HEK293 (cell line): ENCODE results near the gene DMAC2.

Experiments
- CTCF ChIA-PET: fragments of 350-600 bp; formaldehyde crosslinking; extraction: SDS; loops from one replicate; lab custom pipeline; 2021; ENCODE audit warnings: antibody characterized with exemption; lab: Yijun Ruan, JAX
- POLR2A ChIA-PET: fragments of 300-600 bp; formaldehyde crosslinking; extraction: SDS; loops from one replicate; lab custom pipeline; 2020; ENCODE audit warnings: antibody characterized with exemption, inconsistent platforms; lab: Yijun Ruan, JAX
- H3K27ac ChIP-seq: fragments of 200-500 bp; sonication (Bioruptor generic); 2 replicates; pipeline ENCODE4 v1.5.1; 2014; ENCODE audit warnings: low read depth, low read length, control low read depth, inconsistent platforms; ENCODE audit errors: extremely low read depth
- H3K36me3 ChIP-seq, 2 experiments: fragments of 200-500 bp in 1 of 2; sonication (Bioruptor generic) in 1 of 2; 1 replicate in 1 of 2; 2 replicates in 1 of 2; pipeline ENCODE4 v1.5.1; 2014 to 2017; ENCODE audit warnings: inconsistent platforms in 2 of 2, low read length in 2 of 2; ENCODE audit not compliant: control insufficient read depth in 2 of 2, insufficient read depth in 1 of 2
- H3K4me1 ChIP-seq: fragments of 200-500 bp; sonication (Bioruptor generic); 2 replicates; pipeline ENCODE4 v1.5.1; 2014; ENCODE audit warnings: mild to moderate bottlenecking, low read length, inconsistent platforms; ENCODE audit not compliant: control insufficient read depth, insufficient read depth
- H3K4me3 ChIP-seq: 2 replicates; pipeline ENCODE4 v1.5.1; 2011; ENCODE audit warnings: low read depth, mild to moderate bottlenecking, control low read depth, low read length, moderate library complexity
- H3K9me3 ChIP-seq: fragments of 200-500 bp; sonication (Bioruptor generic); 2 replicates; pipeline ENCODE4 v1.5.1; 2014; ENCODE audit warnings: low read depth, low read length, inconsistent platforms; ENCODE audit not compliant: control insufficient read depth, insufficient read depth
- CTCF ChIP-seq: fragments of 450-650 bp; formaldehyde crosslinking; IDR thresholded peaks from 2 replicates; pipeline ENCODE4 v1.5.1; 2016; ENCODE audit warnings: missing biosample characterization, missing genetic modification characterization
- GLIS2 ChIP-seq: fragments of 450-650 bp; formaldehyde crosslinking; IDR thresholded peaks from 2 replicates; pipeline ENCODE4 v1.5.1; 2016; ENCODE audit warnings: missing biosample characterization, missing genetic modification characterization
- HOXA7 ChIP-seq: sonication (generic); formaldehyde crosslinking; IDR thresholded peaks from 2 replicates; pipeline ENCODE4 v1.8.1; 2022; ENCODE audit warnings: missing genetic modification reagents, borderline replicate concordance
- KLF1 ChIP-seq: fragments of 450-650 bp; formaldehyde crosslinking; IDR thresholded peaks from 2 replicates; pipeline ENCODE4 v1.5.1; 2016; ENCODE audit warnings: missing biosample characterization, missing genetic modification characterization
- KLF17 ChIP-seq: fragments of 450-650 bp; formaldehyde crosslinking; IDR thresholded peaks from 2 replicates; pipeline ENCODE4 v1.5.1; 2016; ENCODE audit warnings: missing biosample characterization, missing genetic modification characterization
- PATZ1 ChIP-seq: fragments of 450-650 bp; formaldehyde crosslinking; IDR thresholded peaks from 2 replicates; pipeline ENCODE4 v1.5.1; 2016; ENCODE audit warnings: missing biosample characterization, missing genetic modification characterization
- PRDM10 ChIP-seq: fragments of 450-650 bp; formaldehyde crosslinking; IDR thresholded peaks from 2 replicates; pipeline ENCODE4 v1.5.1; 2016; ENCODE audit warnings: missing biosample characterization, missing genetic modification characterization
- SCRT1 ChIP-seq: fragments of 450-650 bp; formaldehyde crosslinking; IDR thresholded peaks from 2 replicates; pipeline ENCODE4 v1.5.1; 2016; ENCODE audit warnings: missing biosample characterization, missing genetic modification characterization, borderline replicate concordance
- SCRT2 ChIP-seq: fragments of 450-650 bp; formaldehyde crosslinking; IDR thresholded peaks from 2 replicates; pipeline ENCODE4 v1.5.1; 2016; ENCODE audit warnings: missing biosample characterization, missing genetic modification characterization
- WT1 ChIP-seq: fragments of 450-650 bp; formaldehyde crosslinking; IDR thresholded peaks from 2 replicates; pipeline ENCODE4 v1.5.1; 2016; ENCODE audit warnings: missing biosample characterization, missing genetic modification characterization
- ZFP69B ChIP-seq: fragments of 450-650 bp; formaldehyde crosslinking; IDR thresholded peaks from 2 replicates; pipeline ENCODE4 v1.5.1; 2016; ENCODE audit warnings: missing biosample characterization, missing genetic modification characterization
- ZNF10 ChIP-seq: fragments of 450-650 bp; formaldehyde crosslinking; IDR thresholded peaks from 2 replicates; pipeline ENCODE4 v1.5.1; 2017; ENCODE audit warnings: missing biosample characterization, missing genetic modification characterization
- ZNF239 ChIP-seq: fragments of 450-650 bp; formaldehyde crosslinking; IDR thresholded peaks from 2 replicates; pipeline ENCODE4 v1.5.1; 2016; ENCODE audit warnings: missing biosample characterization, missing genetic modification characterization
- ZNF266 ChIP-seq: fragments of 450-650 bp; formaldehyde crosslinking; IDR thresholded peaks from 2 replicates; pipeline ENCODE4 v1.5.1; 2016; ENCODE audit warnings: missing biosample characterization, missing genetic modification characterization, low read depth
- ZNF416 ChIP-seq: fragments of 450-650 bp; formaldehyde crosslinking; IDR thresholded peaks from 2 replicates; pipeline ENCODE4 v1.5.1; 2016; ENCODE audit warnings: missing biosample characterization, missing genetic modification characterization
- ZNF560 ChIP-seq: fragments of 450-650 bp; formaldehyde crosslinking; IDR thresholded peaks from 2 replicates; pipeline ENCODE4 v1.5.1; 2017; ENCODE audit warnings: missing biosample characterization, missing genetic modification characterization, borderline replicate concordance
- ZNF561 ChIP-seq: fragments of 450-650 bp; IDR thresholded peaks from 2 replicates; pipeline ENCODE4 v1.5.1; 2018; ENCODE audit warnings: missing biosample characterization, missing genetic modification characterization, borderline replicate concordance

Gene DMAC2

GRCh38 chr19:41455936-41456335 is 16.2 kb upstream of the DMAC2 start (continued):
- TF ChIP-seq ZFP69B (tag by site-specific recombination) (no peak), PRDM10 (no peak), HOXA7 (CRISPR knock-in tag) (no peak), ZNF239 (no peak)

GRCh38 chr19:41452584-41453275 is 13.0 kb upstream of the DMAC2 start:
- Histone ChIP-seq H3K36me3 (no peaks in the 10 kb centered on the region), H3K27ac (no peak overlapping the region), H3K4me3 (no peak overlapping the region), H3K4me1 (no peaks in the 10 kb centered on the region)
- CTCF ChIA-PET: interaction anchor here (0.9 to 10.4 kb wide), 5 partner anchors 13 to 143 kb away, joined by 3 to 433 read pairs (median 3); partner anchors contain the start of gene DMAC2
- POLR2A ChIA-PET: interaction anchor here (0.6 kb wide), 2 partner anchors 20 to 615 kb away, joined by 4 to 5 read pairs; no protein-coding TSS in a partner anchor
- TF ChIP-seq SCRT2 (tag by site-specific recombination) (peak; percentile 95), SCRT1 (tag by site-specific recombination) (peak; percentile 91), ZNF561 (tag by site-specific recombination) (no peak), CTCF (tag by site-specific recombination) (peak; percentile 37; the same call in 1 of the 2 replicates)
- TF ChIP-seq, all 188 proteins: peak for 3
- H3K9me3 ChIP-seq: 0 out of 2 replicates have a peak, but pooled peaks cover 2% of the 10 kb centered on the region

- POLR2A ChIA-PET: no interaction called here
- CTCF ChIA-PET: interaction anchor here (0.6 to 10.4 kb wide), 33 partner anchors 8 to 418 kb away, joined by 3 to 433 read pairs (median 5); partner anchors contain the start of genes B3GNT8 and DMAC2
- H3K9me3 ChIP-seq: no peaks in the 10 kb centered on the region
- H3K27ac ChIP-seq: no peak overlapping the region
- no peaks in the 10 kb centered on the region for H3K4me1 ChIP-seq
- H3K4me3 ChIP-seq: no peak overlapping the region
- TF ChIP-seq SCRT2 (tag by site-specific recombination) (peak; percentile 60), ZNF10 (tag by site-specific recombination) (no peak)
- H3K36me3 ChIP-seq: no peaks in the 10 kb centered on the region
Observed at GRCh38 chr19:41449865-41450178, 10.1 kb upstream of the DMAC2 start.

GRCh38 chr19:41449079-41449864 is 9.6 kb upstream of the DMAC2 start:
- Histone ChIP-seq H3K27ac (no peak overlapping the region; the same call in 1 of the 2 replicates), H3K9me3 (no peaks in the 10 kb centered on the region), H3K4me3 (peak overlapping the region; percentile 13), H3K36me3 (no peaks in the 10 kb centered on the region), H3K4me1 (no peaks in the 10 kb centered on the region)
- POLR2A ChIA-PET: interaction anchor here (0.5 to 2.2 kb wide), 4 partner anchors 10 to 1186 kb away, joined by 3 to 26 read pairs (median 4); partner anchors contain the start of gene DMAC2
- CTCF ChIA-PET: interaction anchor here (0.6 to 10.4 kb wide), 59 partner anchors 8 to 1154 kb away, joined by 3 to 433 read pairs (median 5); partner anchors contain the start of genes B3GNT8, B9D2 and DMAC2
- TF ChIP-seq ZNF560 (tag by site-specific recombination): no peak
- TF ChIP-seq ZNF416 (tag by site-specific recombination): no peak
- 0 out of 2 replicates have a peak, but pooled peaks have one; percentile 11 for TF ChIP-seq KLF1 (tag by site-specific recombination)
- TF ChIP-seq ZFP69B (tag by site-specific recombination): 0 out of 2 replicates have a peak, but pooled peaks have one; percentile 33
- peak; percentile 65 for TF ChIP-seq GLIS2
- peak; percentile 34; the same call in 1 of the 2 replicates for TF ChIP-seq WT1
- peak; percentile 56; the same call in 1 of the 2 replicates for TF ChIP-seq PATZ1 (tag by site-specific recombination)
- no peak for TF ChIP-seq ZNF266 (tag by site-specific recombination)
- TF ChIP-seq KLF17 (tag by site-specific recombination): 0 out of 2 replicates have a peak, but pooled peaks have one; percentile 24
